ENCODE results near the gene PODNL1. TPM values are rescaled to one million over a fixed set of nuclear protein-coding genes. Genes with fewer than 3 reads are reported as not detected.
A peak's percentile ranks its signal among the peaks of the same experiment; 100 is the strongest.

Gene PODNL1
- total RNA-seq, 3 donors from 2014 or later, result 1.7 to 3.4 (median 2.9) TPM

DNA sequence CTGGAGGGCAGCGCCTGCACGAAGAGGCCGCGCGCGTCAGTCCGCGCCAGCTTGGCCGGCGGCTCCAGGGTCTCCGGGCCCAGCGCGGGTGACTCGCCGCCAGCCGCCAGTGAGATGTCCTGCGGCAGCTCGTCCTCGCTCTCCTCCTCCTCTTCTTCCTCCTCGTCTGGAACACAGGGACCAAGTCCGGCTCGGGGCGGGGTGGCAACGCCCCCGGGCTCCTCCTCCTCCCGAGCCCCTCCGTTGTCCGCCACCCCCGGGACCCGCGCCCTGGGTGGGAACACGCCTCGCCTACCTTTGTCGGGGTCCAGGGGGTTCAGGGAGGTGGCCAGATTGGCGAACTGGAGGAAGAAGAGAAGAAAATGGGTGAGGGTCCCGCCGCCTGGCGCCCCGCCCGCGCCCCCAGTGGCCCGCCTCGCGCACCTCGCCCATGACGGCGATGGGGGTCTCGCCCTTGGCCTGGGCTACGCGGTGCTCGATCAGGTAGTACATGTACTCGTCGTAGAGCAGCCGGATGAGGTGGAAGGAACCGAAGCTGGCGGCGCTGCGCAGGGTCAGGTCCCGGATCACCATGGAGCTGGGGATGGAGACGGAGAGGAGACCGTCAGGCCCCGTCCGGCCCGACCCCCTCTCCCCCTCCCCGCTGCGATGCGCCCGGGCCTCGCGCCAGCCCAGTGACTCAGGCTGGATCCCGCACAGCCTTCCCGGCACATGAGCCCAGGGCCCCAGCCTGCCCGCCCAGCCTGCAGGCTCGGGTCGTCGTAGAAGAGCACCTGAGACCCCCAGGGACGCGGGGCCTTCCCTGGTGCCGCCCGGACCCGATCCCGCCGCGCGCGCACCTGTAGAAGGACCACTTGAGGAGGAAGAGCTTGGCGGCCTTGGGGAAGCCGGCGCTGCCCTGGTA, 24.7 kb upstream of the PODNL1 start:
- Histone ChIP-seq H3K36me3 (ENCODE audit: low read depth) (peaks cover 2% of the 10 kb centered on the region), H3K4me1 (ENCODE audit: low read depth) (no peaks in the 10 kb centered on the region), H3K4me3 (no peak overlapping the region), H3K9me3 (no peaks in the 10 kb centered on the region)
- DNase-seq (peak in 1 of 3 donors; percentile 55), ATAC-seq (peak; percentile 6)
- intact Hi-C loops (cut with DNase I, micrococcal nuclease), result no loop called here
- TF ChIP-seq, protein P1, sequence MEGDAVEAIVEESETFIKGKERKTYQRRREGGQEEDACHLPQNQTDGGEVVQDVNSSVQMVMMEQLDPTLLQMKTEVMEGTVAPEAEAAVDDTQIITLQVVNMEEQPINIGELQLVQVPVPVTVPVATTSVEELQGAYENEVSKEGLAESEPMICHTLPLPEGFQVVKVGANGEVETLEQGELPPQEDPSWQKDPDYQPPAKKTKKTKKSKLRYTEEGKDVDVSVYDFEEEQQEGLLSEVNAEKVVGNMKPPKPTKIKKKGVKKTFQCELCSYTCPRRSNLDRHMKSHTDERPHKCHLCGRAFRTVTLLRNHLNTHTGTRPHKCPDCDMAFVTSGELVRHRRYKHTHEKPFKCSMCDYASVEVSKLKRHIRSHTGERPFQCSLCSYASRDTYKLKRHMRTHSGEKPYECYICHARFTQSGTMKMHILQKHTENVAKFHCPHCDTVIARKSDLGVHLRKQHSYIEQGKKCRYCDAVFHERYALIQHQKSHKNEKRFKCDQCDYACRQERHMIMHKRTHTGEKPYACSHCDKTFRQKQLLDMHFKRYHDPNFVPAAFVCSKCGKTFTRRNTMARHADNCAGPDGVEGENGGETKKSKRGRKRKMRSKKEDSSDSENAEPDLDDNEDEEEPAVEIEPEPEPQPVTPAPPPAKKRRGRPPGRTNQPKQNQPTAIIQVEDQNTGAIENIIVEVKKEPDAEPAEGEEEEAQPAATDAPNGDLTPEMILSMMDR (IDR thresholded peaks at IDR 0.05), result no peak

- ATAC-seq, result peak; percentile 4
- intact Hi-C loops (cut with DNase I, micrococcal nuclease), result no loop called here
Observed at GRCh38 chr19:13961826-13962698, 23.8 kb upstream of the PODNL1 start.

GRCh38 chr19:13960863-13961784, 22.9 kb upstream of the PODNL1 start:
- Histone ChIP-seq H3K4me1 (ENCODE audit: low read depth) (no peaks in the 10 kb centered on the region), H3K4me3 (no peak overlapping the region), H3K36me3 (ENCODE audit: low read depth) (peaks cover 4% of the 10 kb centered on the region), H3K9me3 (no peaks in the 10 kb centered on the region)
- no peak for DNase-seq
- TF ChIP-seq, protein P1 (IDR thresholded peaks at IDR 0.05), result no peak
- no peak for ATAC-seq
- intact Hi-C loops (cut with DNase I, micrococcal nuclease), result no loop called here

More at GRCh38 chr19:13961826-13962698, 23.8 kb upstream of the PODNL1 start:
- peak in 1 of 3 donors; percentile 46 for DNase-seq
- H3K4me1 ChIP-seq (ENCODE audit: low read depth), result no peaks in the 10 kb centered on the region
- H3K36me3 ChIP-seq (ENCODE audit: low read depth), result no peaks in the 10 kb centered on the region
- no peak overlapping the region for H3K4me3 ChIP-seq
- no peaks in the 10 kb centered on the region for H3K9me3 ChIP-seq
- TF ChIP-seq, protein P1 (IDR thresholded peaks at IDR 0.05), result no peak

DNA sequence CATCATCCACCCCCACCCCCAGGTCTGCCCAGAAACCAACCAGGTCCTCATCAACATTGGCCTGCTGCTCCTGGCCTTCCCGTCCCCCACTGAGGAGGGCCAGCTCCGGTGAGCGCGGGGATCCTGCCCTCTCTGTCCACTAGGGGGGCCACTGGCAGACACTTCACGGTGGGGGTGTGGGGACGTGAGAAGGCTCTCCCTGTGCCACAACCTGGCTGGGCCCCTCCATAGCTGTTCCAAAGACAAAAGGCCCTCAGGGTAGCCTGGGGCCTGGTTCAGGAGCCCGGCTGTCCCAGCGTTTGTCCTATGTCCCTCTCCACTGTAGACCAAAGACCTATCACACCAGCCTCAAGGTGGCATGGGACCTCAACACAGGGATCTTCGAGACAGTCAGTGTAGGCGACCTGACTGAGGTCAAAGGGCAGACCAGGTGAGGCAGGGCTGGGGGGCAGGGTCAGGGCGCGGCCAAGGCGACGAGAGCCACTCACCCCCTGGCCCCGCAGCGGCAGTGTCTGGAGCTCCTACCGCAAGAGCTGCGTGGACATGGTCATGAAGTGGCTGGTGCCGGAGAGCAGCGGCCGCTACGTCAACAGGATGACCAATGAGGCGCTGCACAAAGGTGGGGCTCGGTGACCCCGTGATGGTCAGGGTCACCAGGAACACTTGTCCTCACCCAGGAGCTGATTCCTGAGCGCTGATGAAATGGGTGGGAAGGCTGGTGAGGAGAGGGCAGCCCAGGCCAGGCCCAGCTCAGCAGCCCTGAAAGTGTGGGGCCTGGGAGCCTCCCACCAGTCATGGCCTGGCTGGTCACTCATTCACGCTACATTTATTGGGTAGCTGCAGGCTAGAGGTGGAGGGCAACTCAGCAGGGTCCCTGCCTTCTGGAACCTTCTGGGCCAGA, 22.0 kb upstream of the PODNL1 start:
- DNase-seq, result no peak
- Histone ChIP-seq H3K4me1 (ENCODE audit: low read depth) (no peaks in the 10 kb centered on the region), H3K36me3 (ENCODE audit: low read depth) (peaks cover 12% of the 10 kb centered on the region), H3K9me3 (no peaks in the 10 kb centered on the region), H3K4me3 (no peak overlapping the region)
- TF ChIP-seq, protein P1 (IDR thresholded peaks at IDR 0.05), result no peak
- ATAC-seq, result peak; percentile 29
- intact Hi-C loops (cut with DNase I, micrococcal nuclease), result no loop called here
